Bronchial epithelial cell (primary cell): ENCODE data around the gene LRRC27. TPM values are rescaled to one million over a fixed set of nuclear protein-coding genes. Genes with fewer than 3 reads are reported as not detected.

ENCODE experiments used
- DNase-seq: peaks from one replicate; pipeline ENCODE4 v3.0.0-alpha.2; 2010; ENCODE audit warnings: low read depth
- FAIRE-seq: peaks from 2 replicates; lab custom pipeline; 2011; peaks lifted over from hg19 to GRCh38; lab: Jason Lieb, UNC
- H3K27me3 ChIP-seq: 2 replicates; pipeline ENCODE4 v1.5.1; 2011; ENCODE audit warnings: low read length; ENCODE audit not compliant: control insufficient read depth, insufficient read depth
- H3K36me3 ChIP-seq: 2 replicates; pipeline ENCODE4 v1.5.1; 2011; ENCODE audit warnings: low read length; ENCODE audit not compliant: control insufficient read depth, insufficient read depth
- H3K4me3 ChIP-seq: 2 replicates; pipeline ENCODE4 v1.5.1; 2011; ENCODE audit warnings: mild to moderate bottlenecking, low read depth, low read length, control low read depth
- total RNA-seq: library from RNA; depleted of rRNA; stranded (reverse); fragments of >200 nt; gene quantifications from 2 replicates; pipeline ENCODE4 v1.2.1, GENCODE V29; 2014
- TF ChIP-seq, protein P1 (sequence below): IDR thresholded peaks from 2 replicates; pipeline ENCODE4 v1.5.1; 2011; ENCODE audit warnings: mild to moderate bottlenecking, moderate library complexity, low read length, control low read depth, inconsistent platforms; ENCODE audit not compliant: insufficient read depth, severe bottlenecking

The LRRC27 gene
- total RNA-seq, 1 donor from 2014 or later = 4.7 TPM

DNA sequence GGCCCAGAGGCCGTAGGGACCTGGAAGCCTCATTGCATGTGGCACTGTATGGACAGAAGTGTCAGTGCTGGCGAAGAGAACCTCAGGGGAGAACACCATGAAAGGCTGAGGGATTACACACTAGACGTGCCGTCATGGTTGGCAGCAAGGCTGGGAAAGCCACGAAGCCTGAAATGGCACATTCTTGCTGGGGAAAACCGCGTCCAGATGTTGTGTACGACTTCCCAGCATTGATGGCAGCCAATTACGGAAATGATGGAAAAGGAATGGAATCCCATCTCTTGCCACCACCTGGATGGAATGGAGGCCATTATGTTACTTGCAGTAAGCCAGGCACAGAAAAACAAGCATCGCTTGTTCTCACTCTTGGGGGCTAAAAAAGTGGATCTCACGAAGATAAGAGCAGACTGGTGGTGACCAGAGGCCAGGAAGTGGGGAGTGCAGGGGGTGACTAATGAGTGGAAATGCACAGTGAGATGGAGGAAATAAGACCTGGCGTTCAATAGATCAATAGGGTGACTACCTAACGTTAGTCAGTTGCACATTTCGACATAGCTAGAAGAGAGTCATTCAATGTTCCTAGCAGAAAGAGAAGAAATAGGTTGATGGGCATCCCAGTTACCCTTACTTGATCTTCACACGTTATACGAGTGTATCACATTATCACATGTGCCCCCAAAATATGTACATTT, 50.4 kb downstream of the LRRC27 start:
- peak; percentile 50 for DNase-seq
- TF ChIP-seq, protein P1, sequence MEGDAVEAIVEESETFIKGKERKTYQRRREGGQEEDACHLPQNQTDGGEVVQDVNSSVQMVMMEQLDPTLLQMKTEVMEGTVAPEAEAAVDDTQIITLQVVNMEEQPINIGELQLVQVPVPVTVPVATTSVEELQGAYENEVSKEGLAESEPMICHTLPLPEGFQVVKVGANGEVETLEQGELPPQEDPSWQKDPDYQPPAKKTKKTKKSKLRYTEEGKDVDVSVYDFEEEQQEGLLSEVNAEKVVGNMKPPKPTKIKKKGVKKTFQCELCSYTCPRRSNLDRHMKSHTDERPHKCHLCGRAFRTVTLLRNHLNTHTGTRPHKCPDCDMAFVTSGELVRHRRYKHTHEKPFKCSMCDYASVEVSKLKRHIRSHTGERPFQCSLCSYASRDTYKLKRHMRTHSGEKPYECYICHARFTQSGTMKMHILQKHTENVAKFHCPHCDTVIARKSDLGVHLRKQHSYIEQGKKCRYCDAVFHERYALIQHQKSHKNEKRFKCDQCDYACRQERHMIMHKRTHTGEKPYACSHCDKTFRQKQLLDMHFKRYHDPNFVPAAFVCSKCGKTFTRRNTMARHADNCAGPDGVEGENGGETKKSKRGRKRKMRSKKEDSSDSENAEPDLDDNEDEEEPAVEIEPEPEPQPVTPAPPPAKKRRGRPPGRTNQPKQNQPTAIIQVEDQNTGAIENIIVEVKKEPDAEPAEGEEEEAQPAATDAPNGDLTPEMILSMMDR = no peak
- H3K4me3 ChIP-seq = no peak overlapping the region
- no peaks in the 10 kb centered on the region for H3K36me3 ChIP-seq
- no peak for FAIRE-seq
- H3K27me3 ChIP-seq = no peaks in the 10 kb centered on the region

DNA sequence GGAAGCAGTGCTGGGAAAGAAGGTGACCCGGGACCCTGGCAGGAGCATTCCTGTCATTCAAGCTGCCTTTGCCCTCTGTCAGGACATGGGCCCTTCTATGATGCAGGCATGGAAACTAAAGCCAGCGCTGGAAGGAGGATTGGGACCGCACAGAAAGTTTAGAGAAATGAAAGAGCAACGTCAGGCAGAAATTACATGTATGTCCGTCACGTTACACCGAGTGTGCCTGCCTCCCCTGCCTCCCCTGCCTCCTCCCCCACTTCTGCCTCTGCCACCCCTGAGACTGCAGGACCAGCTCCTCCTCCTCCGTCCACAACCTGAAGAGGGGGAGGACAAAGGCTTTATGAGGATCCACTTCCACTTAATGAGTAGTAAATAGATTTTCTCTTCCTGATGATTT, 51.1 kb downstream of the LRRC27 start:
- Histone ChIP-seq H3K36me3 (no peaks in the 10 kb centered on the region), H3K4me3 (no peak overlapping the region), H3K27me3 (no peaks in the 10 kb centered on the region)
- FAIRE-seq (no peak), DNase-seq (no peak)
- TF ChIP-seq, protein P1 = no peak

DNA sequence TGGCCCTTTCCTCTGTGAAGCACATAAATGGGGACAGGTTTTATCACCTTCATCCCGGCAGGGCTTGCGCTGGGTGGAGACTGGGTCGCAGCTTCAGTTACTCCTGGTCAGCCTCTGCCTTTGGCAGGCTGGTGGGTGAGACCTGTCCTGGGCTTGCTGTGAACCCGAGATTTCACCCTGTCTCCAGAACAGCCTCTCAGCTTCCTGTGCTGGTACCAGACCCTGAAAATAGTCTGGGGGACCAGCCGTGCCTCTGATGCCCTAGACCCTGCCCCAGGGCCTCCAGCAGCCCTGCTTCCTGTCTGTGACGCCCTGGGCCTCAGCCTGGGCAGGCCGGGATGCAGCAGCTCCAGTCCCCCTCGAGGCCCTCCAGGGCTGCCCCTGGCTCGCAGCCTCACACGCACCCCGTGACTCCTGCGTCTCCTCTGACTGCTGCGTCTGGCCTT, 51.8 kb downstream of the LRRC27 start:
- TF ChIP-seq, protein P1 = no peak
- DNase-seq (no peak), FAIRE-seq (peak; percentile 58)
- no peak overlapping the region for H3K4me3 ChIP-seq
- H3K27me3 ChIP-seq = no peaks in the 10 kb centered on the region
- H3K36me3 ChIP-seq = no peaks in the 10 kb centered on the region

DNA sequence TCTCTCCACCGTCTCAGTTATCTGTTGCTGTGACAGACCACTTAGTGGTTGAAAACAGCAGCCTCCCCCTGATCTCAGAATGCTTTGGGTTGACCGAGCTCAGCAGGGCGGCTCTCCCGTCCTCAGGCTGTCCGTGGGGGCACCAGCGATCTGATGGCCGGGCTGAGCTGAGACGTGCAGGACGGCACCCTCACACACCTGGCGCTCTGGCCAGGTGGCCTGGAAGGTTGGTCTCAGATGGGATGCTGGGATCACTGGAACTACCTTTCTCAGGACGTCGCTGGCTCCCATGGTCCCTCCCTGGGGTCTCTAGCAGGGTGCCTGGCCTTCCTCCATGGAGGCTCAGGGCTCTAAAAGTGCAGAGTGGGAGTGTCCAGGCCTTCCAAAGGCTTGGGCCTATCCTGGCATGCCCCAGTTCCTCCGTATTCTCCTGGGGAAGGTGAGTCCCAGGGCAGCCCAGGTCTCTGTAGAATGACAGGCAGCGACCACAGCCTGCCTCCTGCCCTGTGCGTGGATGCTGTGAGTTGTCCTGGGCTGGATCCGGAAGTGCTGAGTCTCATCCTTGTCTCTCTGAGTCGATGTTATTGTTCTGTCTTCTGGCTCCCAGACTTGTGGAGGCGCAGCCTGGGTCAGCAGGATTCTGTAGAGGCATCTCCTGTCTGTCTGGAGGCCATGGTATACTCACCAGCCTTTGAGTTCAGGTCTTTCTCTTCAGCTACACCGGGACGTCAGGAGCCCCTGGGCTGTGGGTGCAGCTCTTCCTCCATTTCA, 52.8 kb downstream of the LRRC27 start:
- TF ChIP-seq, protein P1 = no peak
- FAIRE-seq (peak; percentile 13), DNase-seq (peak; percentile 22)
- Histone ChIP-seq H3K27me3 (no peaks in the 10 kb centered on the region), H3K36me3 (no peaks in the 10 kb centered on the region), H3K4me3 (no peak overlapping the region)

DNA sequence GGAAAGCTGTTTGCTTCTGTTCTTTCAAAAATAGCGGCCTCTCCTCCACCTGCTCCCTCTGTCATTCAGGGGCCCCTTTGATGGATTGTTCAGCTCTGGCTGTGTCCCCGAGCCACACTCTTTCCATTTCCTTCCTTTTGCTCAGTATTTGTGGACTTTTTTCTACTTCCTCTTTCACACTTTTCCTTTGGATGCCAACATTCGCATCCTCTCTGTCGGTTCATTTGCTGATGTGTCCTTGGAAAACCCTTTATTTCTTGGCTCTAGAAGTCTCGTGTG, 53.3 kb downstream of the LRRC27 start:
- DNase-seq (no peak), FAIRE-seq (no peak)
- TF ChIP-seq, protein P1 = no peak
- H3K36me3 ChIP-seq = no peaks in the 10 kb centered on the region
- no peak overlapping the region for H3K4me3 ChIP-seq
- H3K27me3 ChIP-seq = no peaks in the 10 kb centered on the region
